Non-pigmented ciliary epithelial cell (primary cell): ENCODE data around the gene PLEKHA7.
"Not testable (repeated sequence)": the region's sequence is repeated elsewhere in the genome, so short reads cannot be mapped to it uniquely, and the experiment has no call there.

Source experiments
- DNase-seq: peaks from one replicate; pipeline ENCODE4 v3.0.0-alpha.2; 2010; ENCODE audit warnings: low read depth

The PLEKHA7 gene

GRCh38 chr11:16942911-16943310 lies 71.3 kb downstream of the PLEKHA7 start:
- DNase-seq, result no peak

GRCh38 chr11:16942342-16942741 lies 71.9 kb downstream of the PLEKHA7 start:
- no peak for DNase-seq

GRCh38 chr11:16941935-16942334 lies 72.3 kb downstream of the PLEKHA7 start:
- DNase-seq, result no peak

GRCh38 chr11:16938061-16938460 lies 76.2 kb downstream of the PLEKHA7 start:
- no peak for DNase-seq

GRCh38 chr11:16936643-16937042 lies 77.6 kb downstream of the PLEKHA7 start:
- no peak for DNase-seq

- no peak for DNase-seq
Observed at GRCh38 chr11:16935518-16936302, 78.5 kb downstream of the PLEKHA7 start.

- DNase-seq, result peak; percentile 17
Observed at GRCh38 chr11:16933756-16934603, 80.2 kb downstream of the PLEKHA7 start.

GRCh38 chr11:16933291-16933690 lies 80.9 kb downstream of the PLEKHA7 start:
- no peak for DNase-seq

- DNase-seq, result no peak
Observed at GRCh38 chr11:16928044-16928443, 86.2 kb downstream of the PLEKHA7 start.

- DNase-seq, result no peak
Observed at GRCh38 chr11:16926883-16927626, 87.2 kb downstream of the PLEKHA7 start.

- no peak for DNase-seq
Observed at GRCh38 chr11:16925561-16926065, 88.6 kb downstream of the PLEKHA7 start.

- DNase-seq, result no peak
Observed at GRCh38 chr11:16924826-16925560, 89.2 kb downstream of the PLEKHA7 start.

- no peak for DNase-seq
Observed at GRCh38 chr11:16924462-16924825, 89.8 kb downstream of the PLEKHA7 start.

- DNase-seq, result no peak
Observed at GRCh38 chr11:16923987-16924386, 90.2 kb downstream of the PLEKHA7 start.

- DNase-seq, result no peak
Observed at GRCh38 chr11:16921668-16922067, 92.5 kb downstream of the PLEKHA7 start.

GRCh38 chr11:16921019-16921418 lies 93.2 kb downstream of the PLEKHA7 start:
- no peak for DNase-seq

GRCh38 chr11:16920559-16920958 lies 93.7 kb downstream of the PLEKHA7 start:
- no peak for DNase-seq

- not testable (repeated sequence) for DNase-seq
Observed at GRCh38 chr11:16918543-16919182, 95.6 kb downstream of the PLEKHA7 start.

- DNase-seq, result peak; percentile 37
Observed at GRCh38 chr11:16917941-16918340, 96.3 kb downstream of the PLEKHA7 start.

GRCh38 chr11:16912692-16913111 lies 101.5 kb downstream of the PLEKHA7 start:
- no peak for DNase-seq

- no peak for DNase-seq
Observed at GRCh38 chr11:16911658-16912057, 102.6 kb downstream of the PLEKHA7 start.
